HG02852 (cell line): ENCODE data around the gene PLPPR4.
"Not testable (repeated sequence)": the region's sequence is repeated elsewhere in the genome, so short reads cannot be mapped to it uniquely, and the experiment has no call there.

ENCODE experiments used
- ATAC-seq: cut with Tn5 transposase; IDR thresholded peaks from one replicate; pipeline ENCODE4 v1.9.1; 2021; ENCODE audit warnings: mild to moderate bottlenecking, moderate library complexity; ENCODE audit not compliant: unreplicated experiment

Gene PLPPR4, protein sequence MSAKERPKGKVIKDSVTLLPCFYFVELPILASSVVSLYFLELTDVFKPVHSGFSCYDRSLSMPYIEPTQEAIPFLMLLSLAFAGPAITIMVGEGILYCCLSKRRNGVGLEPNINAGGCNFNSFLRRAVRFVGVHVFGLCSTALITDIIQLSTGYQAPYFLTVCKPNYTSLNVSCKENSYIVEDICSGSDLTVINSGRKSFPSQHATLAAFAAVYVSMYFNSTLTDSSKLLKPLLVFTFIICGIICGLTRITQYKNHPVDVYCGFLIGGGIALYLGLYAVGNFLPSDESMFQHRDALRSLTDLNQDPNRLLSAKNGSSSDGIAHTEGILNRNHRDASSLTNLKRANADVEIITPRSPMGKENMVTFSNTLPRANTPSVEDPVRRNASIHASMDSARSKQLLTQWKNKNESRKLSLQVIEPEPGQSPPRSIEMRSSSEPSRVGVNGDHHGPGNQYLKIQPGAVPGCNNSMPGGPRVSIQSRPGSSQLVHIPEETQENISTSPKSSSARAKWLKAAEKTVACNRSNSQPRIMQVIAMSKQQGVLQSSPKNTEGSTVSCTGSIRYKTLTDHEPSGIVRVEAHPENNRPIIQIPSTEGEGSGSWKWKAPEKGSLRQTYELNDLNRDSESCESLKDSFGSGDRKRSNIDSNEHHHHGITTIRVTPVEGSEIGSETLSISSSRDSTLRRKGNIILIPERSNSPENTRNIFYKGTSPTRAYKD

DNA sequence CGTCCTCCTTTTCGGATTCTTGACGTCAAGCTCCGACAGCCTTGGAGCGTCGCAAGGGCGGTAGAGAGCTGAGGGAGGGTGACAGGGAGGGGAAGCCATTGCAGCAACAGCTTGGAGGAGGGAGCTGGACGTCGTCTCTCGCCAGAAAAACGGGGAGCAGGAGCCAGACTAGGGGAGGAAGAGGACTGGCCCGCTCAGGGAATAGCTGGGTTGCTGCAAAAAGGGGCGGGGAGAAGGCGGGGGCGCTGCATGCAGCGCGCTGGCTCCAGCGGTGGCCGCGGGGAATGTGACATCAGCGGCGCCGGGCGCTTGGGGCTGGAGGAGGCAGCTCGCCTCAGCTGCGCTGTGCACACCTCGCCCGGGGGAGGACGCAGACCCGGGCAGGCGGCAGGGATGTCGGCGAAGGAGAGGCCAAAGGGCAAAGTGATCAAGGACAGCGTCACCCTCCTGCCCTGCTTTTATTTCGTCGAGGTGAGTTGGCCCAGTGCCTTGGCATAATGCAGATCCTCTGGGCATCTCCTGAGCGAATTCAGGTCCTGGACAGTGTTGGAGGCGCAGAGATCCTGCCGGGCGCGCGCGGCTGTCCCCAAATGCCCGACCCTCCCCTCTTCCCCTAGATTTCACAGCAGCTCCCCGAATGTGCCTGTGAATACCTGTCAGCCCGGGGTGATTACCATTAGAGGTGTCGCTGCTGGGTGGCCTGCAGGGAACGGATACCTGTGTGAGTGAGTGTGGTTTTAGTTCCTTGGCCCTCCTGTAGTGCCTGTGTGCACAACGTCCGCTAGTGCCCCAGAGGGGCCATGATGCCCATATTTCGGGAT, at the start of gene PLPPR4:
Gene PLPPR4 (plus strand): TSS at position 292 of the 821 bp plus-strand sequence. CDS start 102 bp downstream, at position 394.
- ATAC-seq, result no peak

DNA sequence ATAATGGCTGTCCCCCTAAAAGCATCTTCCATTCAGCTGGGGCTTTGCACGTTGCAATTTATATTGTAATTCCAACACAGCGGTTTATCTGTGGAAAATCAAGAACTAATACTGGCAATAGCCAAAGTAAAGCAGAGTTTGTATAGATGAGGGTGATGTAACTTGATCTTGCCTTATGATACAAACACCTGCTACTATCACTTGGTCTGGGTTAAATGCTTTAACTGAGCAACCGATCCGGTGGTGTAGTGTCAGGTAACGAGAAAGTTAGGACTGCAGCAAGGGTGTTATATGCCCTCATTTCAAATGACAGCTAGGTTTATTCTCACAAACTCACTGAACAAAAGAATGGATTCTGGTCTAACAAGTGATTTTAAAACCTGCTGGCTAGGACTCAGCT, 47.3 kb upstream of the PLPPR4 start:
- ATAC-seq, result no peak

DNA sequence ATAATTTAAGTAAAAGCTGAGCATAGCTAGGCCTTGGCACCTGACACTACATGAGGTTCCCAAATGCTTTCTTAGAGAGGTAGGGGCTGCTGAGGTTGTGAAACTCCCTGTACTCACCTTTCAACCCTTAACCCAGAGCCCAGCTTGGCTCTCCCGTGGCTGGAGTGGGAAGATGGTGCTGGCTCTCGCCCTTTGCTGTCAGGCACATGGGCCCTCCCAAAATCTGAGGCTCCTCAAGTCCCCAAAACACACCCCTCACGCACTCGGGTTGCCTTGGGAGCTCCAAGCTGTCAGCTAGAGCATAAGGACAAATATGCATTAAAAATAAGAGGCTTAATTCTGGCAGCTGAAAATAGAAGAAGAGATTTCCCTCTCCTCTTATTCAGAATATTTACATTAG, 46.7 kb upstream of the PLPPR4 start:
- no peak for ATAC-seq

DNA sequence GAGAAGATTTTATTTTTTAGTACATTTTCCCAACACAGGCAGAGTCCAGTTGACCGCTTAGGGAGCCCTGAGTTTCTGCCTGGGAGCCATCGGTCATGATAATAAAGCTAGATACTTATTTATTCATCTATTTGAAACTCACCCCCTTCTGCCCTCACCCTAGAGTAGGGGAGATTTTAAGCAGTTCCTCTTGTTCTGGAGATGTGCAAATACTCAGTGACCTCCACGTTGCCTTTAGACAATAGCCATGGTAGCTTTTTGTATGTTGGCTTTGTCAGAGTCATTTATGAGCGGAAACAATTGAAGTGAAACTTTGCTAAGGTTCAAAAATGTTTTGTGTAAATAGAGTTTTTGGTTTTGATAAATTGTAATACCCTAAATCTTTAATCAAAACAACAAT, 45.7 kb upstream of the PLPPR4 start:
- peak; percentile 26 for ATAC-seq

DNA sequence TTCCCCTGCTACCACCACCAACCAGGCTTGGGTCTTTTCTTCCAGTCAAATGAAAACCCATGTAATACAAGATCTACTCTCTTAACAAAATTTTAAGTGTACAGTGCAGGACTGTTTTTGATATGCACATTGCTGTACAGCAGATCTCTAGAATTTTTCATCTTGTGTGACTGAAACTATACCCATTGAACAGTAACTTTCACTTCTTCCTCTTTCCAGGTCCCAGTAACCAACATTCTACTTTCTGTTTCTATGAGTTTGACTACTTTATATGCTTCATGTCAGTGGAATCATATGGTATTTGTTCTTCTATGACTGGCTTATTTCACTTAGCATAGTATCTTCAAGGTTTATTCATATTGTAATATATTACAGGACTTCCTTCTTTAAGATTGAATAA, 45.3 kb upstream of the PLPPR4 start:
- ATAC-seq, result peak; percentile 99

DNA sequence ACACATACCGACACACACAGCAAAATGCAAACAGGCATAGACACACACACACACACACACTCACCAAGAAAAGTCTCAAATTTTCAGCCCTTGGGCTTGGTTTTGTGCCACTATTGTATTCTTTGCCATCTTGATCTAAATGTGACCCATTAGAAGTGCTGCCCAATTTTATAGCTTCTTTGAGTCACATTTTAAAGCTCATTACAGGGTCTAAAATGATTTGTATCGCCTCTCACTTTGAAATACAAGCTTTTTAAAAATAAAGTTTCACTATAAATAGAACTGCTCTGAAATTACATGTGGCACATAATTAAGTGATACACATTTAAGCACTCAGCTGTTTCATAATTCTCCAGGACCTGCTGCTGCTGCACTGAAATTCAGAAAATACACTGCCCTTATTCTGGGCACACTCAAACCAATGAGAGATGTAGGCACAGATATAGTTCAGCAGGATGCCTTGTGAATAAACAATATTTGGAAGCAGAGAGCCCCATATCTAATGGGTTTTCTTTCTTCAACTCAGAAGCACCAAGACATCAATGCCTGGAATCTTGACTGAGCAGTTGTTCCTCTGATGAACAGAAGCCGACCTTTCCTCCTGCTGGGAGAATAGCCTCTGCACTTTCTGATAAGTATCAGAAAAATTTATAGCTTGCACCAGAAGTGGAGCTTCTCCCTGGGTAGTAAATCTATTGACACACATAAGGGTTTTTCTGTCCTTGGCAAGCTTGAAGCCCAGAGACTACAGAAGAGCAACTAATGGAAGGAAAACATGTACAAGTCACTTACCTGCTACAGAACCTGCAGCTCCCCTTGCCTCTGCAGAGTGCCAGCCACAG, 37.0 kb upstream of the PLPPR4 start:
- no peak for ATAC-seq

DNA sequence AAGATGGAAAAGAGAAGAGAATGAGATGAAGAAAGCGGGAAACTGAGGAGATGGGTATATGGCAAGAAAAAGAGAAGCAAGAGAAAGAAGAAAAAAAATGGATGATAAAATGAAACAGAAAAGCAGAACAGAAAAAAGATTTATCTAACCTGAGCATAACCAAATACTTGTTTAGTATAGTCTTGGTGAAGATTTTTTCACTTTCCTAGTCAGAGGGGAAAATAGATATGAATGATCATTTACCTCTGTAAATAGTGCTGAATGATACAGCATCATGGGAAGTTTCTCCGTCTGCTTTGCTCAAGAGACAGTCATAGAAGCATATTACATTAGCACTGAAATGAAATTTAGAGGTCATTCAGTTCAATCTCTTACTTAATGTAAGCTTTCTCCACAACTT, 36.1 kb upstream of the PLPPR4 start:
- ATAC-seq, result peak; percentile 95

DNA sequence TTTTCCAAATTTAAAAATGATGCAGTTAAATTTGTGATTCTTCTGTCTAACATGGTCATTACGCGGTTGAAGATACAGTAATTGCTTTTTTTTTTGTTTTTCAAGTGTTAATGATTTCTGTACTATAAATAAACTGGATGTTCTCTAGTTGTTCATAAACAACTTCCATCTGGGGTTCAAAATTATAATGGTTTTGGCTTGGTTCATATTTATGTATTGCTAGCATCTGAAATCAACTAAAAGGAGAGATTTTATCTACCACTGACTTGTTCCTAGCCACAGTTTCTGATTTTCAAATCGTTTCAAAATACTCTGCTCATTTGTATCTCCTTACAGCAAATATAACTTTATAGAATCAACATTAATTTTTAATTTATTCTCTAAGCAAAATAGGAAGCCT, 35.2 kb upstream of the PLPPR4 start:
- ATAC-seq, result no peak

DNA sequence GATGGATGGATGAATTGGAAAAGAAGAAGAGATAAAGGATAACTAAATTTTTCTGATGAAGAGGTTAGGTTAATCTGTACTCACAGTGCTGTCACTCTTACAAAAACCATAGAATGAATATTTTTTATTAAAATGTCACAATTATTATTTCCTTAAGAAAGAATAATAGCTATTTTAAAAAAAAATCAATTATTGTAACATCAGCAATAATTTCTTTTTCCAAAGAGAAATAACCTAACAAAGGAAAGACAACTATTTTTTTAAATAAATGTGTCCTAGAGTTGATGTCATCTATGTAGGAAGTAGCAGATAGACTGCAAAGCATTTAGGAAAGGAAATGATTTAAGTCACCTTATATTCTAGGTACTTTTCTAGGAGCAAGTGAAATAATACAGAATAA, 33.6 kb upstream of the PLPPR4 start:
- ATAC-seq, result no peak

DNA sequence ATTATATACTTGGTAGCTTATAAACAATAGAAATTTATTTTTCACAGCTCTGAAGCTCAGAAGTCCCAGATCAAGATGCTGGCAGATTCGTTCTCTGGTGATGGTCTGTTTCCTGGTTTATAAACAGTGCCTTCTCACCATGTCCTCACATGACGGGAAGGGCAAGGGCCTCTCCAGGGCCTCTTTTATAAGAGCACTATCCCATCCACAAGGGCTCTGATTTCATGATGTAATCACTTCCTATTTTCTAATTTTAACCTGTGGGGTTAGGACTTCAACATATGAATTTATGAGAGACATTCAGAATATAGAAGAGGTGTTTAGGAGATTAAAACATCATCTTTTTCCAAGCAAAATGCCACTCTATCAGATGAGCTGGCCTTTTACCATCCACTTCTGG, 32.1 kb upstream of the PLPPR4 start:
- no peak for ATAC-seq

DNA sequence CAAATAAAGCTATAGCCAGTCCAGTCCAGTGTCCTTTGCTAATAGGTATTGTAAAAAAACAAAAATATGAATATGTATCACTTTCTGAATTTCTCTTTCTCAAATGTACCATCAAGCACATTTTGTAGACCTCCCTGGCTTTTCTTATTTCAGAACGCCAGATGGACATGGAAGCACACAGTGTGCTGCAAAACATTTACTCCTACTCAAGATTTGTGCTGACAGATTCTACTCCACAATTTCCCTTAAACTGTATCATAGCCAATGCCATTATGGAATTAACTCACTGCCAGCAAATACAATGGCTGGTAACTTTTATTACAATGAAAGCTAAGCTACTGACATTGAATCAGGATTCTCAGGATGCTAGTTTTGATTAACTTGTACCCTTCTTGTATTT, 30.8 kb upstream of the PLPPR4 start:
- no peak for ATAC-seq

DNA sequence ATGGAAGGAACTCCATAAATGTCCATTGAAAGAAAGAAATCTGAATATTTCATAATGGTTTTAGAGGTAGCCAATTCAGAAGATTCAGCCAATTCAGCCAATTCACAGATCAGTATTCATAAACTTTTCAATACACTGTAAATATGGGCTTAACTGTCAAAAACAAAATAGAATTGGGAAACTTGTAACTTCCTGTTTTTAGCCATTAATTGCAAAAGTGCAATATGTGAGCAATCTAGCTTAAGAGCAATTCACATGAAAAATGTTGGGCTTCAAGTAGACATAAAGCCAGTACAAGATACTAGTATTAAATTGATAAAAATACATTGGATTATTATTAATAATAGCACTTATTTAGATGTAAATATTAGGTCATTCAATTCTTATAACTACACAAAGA, 27.5 kb upstream of the PLPPR4 start:
- no peak for ATAC-seq

DNA sequence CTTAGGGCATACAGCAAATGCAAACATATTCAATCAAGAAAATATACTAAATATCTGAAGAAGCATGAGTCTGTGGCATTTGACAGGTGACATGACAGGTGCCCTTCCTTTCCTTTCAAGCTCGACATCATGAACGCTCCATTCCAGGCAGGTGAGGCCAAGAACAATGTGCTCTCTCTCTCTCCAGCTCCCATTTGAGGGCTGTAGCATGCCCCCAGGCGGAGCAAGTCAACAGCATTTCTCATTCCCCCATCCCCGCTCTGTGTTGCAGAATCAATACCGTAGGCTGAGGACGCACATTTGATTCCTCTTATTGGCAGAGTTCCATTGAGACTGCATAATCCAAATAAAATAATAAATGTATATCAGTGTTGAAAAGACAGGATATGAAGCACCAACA, 24.6 kb upstream of the PLPPR4 start:
- ATAC-seq, result no peak

DNA sequence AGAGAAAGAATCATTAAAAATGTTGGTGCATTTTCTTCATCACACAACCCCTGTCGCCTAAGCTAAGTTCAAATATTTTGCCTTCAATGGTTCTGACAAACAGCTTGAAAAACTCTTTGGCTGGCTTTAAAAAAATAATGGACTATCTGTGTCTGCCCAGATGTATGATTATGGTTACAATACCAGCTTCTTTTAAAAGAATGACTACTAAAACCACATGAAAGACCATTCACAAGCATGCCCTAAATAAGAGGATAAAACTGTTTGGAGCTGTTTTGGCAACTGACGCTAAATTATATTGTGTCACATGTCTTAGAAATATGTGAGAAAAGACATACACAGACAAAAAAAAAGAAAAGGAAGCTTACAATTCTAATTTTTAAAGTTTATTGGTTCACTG, 23.7 kb upstream of the PLPPR4 start:
- ATAC-seq, result no peak

DNA sequence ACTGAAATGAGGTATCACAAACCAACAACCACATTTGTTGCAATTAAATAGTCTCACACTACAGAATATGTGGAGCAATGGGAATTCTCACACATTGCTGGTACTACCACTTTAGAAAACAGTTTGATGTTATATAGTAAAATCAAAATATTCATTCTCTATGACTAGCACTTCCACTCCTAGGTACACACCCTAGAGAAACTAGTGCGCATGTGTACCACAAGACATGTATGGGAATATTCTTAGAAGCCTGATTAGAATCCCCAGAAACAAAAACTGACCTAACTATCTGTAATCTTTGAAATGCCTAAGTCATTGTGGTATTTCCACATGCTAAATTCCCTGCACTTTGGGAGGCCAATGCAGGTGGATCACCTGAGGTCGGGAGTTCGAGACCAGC, 18.1 kb upstream of the PLPPR4 start:
- ATAC-seq, result no peak

DNA sequence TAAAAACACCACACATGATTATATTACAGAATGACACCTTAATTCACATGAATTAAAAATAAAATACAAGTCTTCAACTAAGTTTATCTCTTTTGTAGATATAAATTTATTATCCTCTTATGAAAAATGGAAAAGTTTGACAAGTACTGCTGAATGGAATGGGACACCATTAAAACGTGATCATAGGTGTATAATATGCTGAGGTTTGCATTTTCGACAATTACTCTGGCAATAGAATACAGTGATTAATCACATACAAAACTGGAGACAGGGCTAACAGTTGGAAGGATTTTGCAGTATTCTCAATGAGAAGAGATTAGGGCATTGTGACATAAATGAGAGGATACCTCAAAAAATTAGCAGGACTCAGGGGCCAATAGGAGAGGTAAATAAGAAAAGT, 17.1 kb upstream of the PLPPR4 start:
- ATAC-seq, result no peak

DNA sequence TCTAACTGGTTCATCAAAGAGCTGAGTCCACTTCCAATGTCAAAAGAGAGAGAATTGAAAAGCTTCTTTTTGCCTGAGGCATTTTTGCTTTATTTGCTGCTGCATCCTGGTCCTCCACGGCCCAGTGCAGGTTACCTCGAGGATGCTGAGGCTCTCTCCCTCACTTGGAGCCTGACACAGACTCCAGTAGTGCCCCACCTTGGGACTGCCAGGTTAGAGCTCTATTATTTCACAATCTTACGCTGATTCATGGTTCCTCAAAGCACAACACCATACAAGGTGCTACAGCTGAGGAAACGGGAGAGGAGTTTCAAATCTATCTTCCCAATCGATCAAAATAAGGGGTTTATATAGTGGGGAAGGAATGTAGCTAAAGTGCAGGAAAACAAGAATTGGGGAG, 13.6 kb upstream of the PLPPR4 start:
- no peak for ATAC-seq

DNA sequence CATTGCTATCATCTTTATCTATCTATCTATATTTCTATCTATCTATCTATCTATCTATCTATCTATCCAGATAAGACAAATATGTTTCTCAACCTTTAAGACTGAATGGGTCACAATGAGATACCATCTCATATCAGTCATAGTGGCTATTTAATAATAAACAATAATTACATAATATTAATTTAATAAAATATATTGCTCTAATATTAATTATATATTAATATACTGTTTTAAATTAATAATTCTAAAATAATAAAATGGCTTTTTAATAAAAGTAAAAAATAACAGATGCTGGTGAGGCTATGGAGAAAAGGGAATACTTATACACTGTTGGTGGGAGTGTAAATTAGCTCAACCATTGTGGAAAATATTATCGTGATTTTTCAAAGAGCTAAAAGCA, 13.0 kb upstream of the PLPPR4 start:
- no peak for ATAC-seq

DNA sequence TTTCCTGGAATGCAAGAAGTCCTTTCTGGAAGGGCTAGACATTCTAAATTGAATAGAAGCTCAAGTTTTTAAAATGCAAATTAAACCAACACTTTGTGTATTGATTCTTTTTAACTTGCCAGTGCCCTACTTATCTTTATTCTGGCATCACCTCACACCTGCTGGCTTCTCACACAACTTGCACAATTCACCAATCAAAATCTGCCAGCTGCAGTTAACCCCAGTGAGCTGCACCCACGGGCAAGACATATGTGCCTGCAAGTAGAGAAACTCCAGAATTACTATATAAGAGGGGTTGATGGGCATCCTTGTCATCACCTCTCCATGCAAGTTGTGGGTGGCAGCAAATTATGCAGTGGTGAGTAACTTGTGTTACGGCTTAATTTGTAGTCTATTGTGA, 11.7 kb upstream of the PLPPR4 start:
- ATAC-seq, result no peak

DNA sequence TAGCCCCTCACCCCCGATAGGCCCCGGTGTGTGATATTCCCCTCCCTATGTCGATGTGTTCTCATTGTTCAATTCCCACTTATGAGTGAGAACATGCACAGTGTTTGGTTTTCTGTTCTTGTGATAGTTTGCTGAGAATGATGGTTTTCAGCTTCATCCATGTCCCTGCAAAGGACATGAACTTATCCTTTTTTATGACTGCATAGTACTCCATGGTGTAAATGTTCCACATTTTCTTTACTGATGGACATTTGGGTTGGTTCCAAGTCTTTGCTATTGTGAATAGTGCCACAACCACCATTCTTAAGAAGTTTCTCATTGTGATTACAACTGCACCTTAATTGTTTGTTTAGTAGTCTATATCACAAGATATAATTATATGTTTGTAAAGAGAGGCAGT, 3.9 kb upstream of the PLPPR4 start:
- ATAC-seq, result not testable (repeated sequence)

DNA sequence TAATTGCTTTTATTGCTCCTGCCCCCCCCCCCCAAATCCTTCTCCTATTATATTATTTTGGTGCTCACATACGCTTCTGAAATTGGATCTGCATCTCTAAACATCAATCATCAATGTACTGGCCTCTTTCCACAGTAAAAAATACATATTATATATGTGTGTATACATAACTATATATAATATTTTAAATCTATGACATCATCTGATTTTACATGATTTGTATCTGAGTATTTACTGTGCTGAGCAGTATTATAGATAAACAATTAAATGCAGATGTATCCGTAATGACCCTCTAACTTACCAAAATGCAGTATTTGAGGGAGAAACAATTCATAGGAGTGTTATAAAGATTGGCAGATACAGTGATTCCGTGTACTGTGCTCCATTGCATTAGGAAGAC, 832 bp downstream of the PLPPR4 start:
- no peak for ATAC-seq
